Measurements from ENCODE around the gene CABLES1. TPM values are rescaled to one million over a fixed set of nuclear protein-coding genes. Genes with fewer than 3 reads are reported as not detected.

CABLES1 gene
- total RNA-seq, 1 donor from 2014 or later: 39.3 TPM

DNA sequence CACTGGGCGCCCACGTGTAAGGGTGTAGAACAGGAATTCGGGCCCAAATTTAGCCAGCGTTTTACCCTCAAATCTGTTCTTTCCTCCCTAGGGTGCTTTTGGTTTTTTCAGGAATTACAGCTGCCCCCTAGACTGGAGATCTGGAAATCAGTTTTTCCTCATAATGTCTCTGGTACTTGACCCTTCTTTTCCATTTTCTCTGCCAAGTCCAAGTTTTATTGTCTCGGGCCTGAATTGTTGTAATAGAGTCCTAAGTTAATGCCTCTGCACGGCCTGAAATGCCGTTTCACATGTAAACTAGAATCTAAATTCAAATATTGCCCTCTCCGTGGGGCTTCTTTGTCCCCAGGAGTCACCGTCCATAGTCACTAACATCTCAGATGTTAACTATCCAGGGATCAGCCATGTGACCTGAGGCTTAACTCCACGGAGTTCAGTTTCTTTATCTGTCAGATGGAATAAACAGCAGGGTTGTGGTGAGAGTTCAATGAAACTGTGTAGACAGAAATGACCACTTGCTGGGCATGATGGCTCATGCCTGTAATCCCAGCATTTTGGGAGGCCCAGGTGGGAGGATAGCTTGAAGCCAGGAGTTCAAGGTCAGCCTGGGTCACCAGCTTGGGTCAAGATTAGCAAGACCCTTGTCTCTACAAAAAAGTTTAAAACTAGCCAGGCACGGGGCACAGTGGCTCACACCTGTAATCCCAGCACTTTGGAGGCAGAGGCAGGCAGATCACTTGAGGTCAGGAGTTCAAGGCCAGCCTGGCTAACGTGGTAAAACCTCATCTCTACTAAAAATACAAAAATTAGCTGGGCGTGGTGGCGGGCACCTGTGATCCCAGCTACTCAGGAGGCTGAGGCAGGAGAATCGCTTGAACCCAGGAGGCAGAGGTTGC, 12.7 kb upstream of the CABLES1 start:
- H3K9me3 ChIP-seq: no peaks in the 10 kb centered on the region
- no peaks in the 10 kb centered on the region for H3K36me3 ChIP-seq
- no peak overlapping the region for H3K4me3 ChIP-seq
- H3K4me1 ChIP-seq: peaks cover 13% of the 10 kb centered on the region
- H3K27ac ChIP-seq: peak overlapping the region; percentile 29
- no peaks in the 10 kb centered on the region for H3K27me3 ChIP-seq
- DNase-seq (ENCODE audit: extremely low spot score in 2 of 2): no peak
- intact Hi-C loops (cut with DNase I): no loop called here
- TF ChIP-seq POLR2A (IDR thresholded peaks at IDR 0.05): no peak
- TF ChIP-seq POLR2AphosphoS5 (IDR thresholded peaks at IDR 0.05; ENCODE audit: insufficient read depth in 1 of 2, low read depth in 1 of 2): no peak
- TF ChIP-seq, protein P1, sequence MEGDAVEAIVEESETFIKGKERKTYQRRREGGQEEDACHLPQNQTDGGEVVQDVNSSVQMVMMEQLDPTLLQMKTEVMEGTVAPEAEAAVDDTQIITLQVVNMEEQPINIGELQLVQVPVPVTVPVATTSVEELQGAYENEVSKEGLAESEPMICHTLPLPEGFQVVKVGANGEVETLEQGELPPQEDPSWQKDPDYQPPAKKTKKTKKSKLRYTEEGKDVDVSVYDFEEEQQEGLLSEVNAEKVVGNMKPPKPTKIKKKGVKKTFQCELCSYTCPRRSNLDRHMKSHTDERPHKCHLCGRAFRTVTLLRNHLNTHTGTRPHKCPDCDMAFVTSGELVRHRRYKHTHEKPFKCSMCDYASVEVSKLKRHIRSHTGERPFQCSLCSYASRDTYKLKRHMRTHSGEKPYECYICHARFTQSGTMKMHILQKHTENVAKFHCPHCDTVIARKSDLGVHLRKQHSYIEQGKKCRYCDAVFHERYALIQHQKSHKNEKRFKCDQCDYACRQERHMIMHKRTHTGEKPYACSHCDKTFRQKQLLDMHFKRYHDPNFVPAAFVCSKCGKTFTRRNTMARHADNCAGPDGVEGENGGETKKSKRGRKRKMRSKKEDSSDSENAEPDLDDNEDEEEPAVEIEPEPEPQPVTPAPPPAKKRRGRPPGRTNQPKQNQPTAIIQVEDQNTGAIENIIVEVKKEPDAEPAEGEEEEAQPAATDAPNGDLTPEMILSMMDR (IDR thresholded peaks at IDR 0.05): no peak

DNA sequence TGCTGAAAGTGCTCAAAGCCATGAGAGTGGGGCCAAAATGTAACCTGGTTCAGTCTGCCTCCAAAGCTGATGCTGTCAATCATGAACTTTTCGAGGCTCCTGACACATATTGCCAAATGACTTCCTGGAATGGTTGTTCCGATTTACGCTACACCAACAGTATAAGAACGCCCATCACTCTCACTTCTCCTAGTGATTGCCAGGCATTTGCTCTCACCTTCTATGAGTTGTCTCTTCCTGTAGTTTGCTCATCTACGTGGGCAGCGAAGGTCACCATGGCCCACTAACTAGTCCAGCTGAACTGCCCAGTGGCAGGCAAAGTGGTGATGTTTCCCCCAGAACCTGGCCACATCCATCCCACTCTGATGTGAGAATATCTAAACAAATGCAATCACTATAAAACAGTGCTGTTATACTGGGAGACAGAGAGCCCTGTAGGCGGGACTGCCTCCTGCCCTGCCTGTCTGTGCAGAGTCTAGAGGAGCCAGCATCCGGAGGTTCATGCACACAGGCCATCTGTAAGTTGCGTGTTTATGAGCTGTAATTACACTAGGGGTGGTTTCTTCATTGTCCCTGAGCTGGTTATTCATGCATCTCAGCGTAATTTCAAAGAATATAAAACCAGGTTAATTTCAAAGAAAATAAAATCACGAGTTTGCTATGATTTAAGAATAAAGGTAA, 8.8 kb upstream of the CABLES1 start:
- H3K4me1 ChIP-seq: peaks cover 13% of the 10 kb centered on the region
- H3K27me3 ChIP-seq: no peaks in the 10 kb centered on the region
- TF ChIP-seq POLR2A (IDR thresholded peaks at IDR 0.05) (no peak), POLR2AphosphoS5 (IDR thresholded peaks at IDR 0.05; ENCODE audit: insufficient read depth in 1 of 2, low read depth in 1 of 2) (no peak)
- TF ChIP-seq, protein P1 (IDR thresholded peaks at IDR 0.05): no peak
- intact Hi-C loops (cut with DNase I): no loop called here
- H3K9me3 ChIP-seq: no peaks in the 10 kb centered on the region
- no peak overlapping the region for H3K27ac ChIP-seq
- no peak overlapping the region for H3K4me3 ChIP-seq
- H3K36me3 ChIP-seq: no peaks in the 10 kb centered on the region
- no peak for DNase-seq (ENCODE audit: extremely low spot score in 2 of 2)

DNA sequence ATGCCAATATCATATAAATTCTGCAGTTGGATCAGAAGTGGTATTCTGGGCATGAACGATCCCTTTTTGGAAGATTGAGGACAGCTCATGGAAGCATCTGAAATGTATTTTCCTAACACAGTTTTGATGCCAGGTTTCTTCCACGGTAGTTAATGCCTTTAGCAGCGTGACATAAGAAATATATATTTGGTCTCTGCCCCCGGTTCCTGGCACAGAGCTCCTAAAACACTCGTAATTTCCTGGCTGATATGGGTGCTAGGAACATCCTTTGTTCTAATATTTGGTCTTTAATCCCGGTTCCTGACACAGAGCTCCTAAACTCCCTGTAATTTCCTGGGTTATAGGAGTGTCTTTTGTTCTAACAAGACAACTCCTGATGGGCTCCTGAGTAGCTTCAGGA, 8.2 kb upstream of the CABLES1 start:
- Histone ChIP-seq H3K4me1 (peaks cover 9% of the 10 kb centered on the region), H3K27ac (no peak overlapping the region), H3K36me3 (no peaks in the 10 kb centered on the region), H3K4me3 (no peak overlapping the region), H3K27me3 (no peaks in the 10 kb centered on the region), H3K9me3 (no peaks in the 10 kb centered on the region)
- no peak for TF ChIP-seq POLR2AphosphoS5 (IDR thresholded peaks at IDR 0.05; ENCODE audit: insufficient read depth in 1 of 2, low read depth in 1 of 2)
- TF ChIP-seq, protein P1 (IDR thresholded peaks at IDR 0.05): no peak
- TF ChIP-seq POLR2A (IDR thresholded peaks at IDR 0.05): no peak
- no peak for DNase-seq (ENCODE audit: extremely low spot score in 2 of 2)
- intact Hi-C loops (cut with DNase I): no loop called here

DNA sequence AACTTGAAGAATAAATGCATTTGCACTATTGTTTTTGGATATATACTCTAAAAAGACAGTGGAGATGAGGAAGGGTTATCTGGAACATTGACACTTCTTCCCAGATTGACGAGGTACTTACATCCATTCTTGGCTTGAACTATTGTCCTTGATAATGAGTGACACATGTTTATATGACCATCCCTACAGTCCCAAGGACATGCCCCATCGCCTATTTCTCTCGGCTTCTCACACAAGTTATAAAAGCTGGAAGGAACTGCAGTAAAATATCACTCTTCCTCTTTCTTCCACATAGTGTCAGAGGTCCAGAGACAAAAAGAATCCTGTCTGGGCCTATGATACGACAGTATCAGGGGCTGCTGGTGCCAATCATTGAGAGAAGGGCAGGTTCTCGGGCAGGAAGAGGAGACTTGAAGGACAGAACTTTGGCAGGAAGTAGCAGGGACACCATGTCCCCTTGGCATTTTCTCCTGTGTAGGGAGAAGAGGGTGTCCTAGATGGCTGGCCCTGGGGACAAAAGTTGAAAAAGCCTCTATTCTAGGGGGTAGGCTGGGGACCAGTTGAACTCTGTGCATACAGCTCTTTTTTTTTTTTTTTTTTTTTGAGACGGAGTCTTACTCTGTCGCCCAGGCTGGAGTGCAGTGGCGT, 5.8 kb upstream of the CABLES1 start:
- no peak for DNase-seq (ENCODE audit: extremely low spot score in 2 of 2)
- H3K27ac ChIP-seq: no peak overlapping the region
- intact Hi-C loops (cut with DNase I): loop anchor here (10.0 kb wide), 1 partner anchor 105 kb away; no protein-coding TSS in a partner anchor
- no peaks in the 10 kb centered on the region for H3K36me3 ChIP-seq
- no peaks in the 10 kb centered on the region for H3K9me3 ChIP-seq
- TF ChIP-seq, protein P1 (IDR thresholded peaks at IDR 0.05): no peak
- TF ChIP-seq POLR2A (IDR thresholded peaks at IDR 0.05) (no peak), POLR2AphosphoS5 (IDR thresholded peaks at IDR 0.05; ENCODE audit: insufficient read depth in 1 of 2, low read depth in 1 of 2) (no peak)
- H3K4me3 ChIP-seq: no peak overlapping the region
- H3K27me3 ChIP-seq: no peaks in the 10 kb centered on the region
- H3K4me1 ChIP-seq: peaks cover 8% of the 10 kb centered on the region

All from vagina (tissue), 2 donors.